GM19099 (cell line): ENCODE measurements around the gene CKLF.

Experiments
- POLR2A ChIP-seq: IDR thresholded peaks from 3 replicates; pipeline ENCODE4 v1.6.1; 2011; ENCODE audit warnings: low read depth; ENCODE audit not compliant: insufficient read length; ENCODE audit errors: extremely low read depth

Gene CKLF

GRCh38 chr16:66548068-66548467 lies 4.3 kb upstream of the CKLF start:
- no peak for TF ChIP-seq POLR2A

GRCh38 chr16:66548868-66549267 lies 3.5 kb upstream of the CKLF start:
- TF ChIP-seq POLR2A, result no peak

GRCh38 chr16:66549284-66550131 lies 2.9 kb upstream of the CKLF start, which contains the start of gene TK2:
TSS of gene TK2 (minus strand) at chr16:66550122. CDS start at chr16:66550061, 61 bp downstream.
- TF ChIP-seq POLR2A, result peak; percentile 16

DNA sequence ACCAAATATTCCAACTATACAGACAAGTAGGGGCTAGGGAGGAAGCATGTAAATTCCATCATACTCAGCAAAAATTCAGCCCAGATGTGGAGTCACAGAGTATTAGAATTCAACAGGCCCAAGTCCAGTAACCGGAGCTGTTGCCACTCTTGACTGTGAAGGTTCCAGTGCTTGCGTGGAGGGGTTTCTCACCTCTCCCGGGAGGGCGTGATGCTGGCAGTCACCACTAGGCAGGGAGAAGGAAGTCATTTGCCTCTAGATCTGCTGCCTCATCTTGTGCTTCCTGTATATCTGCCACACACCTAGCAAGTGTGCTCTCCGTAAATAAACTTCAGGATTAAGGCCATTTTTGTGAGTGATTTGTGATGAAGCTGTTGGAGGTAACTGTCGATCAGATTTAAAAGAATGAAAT lies 1.0 kb upstream of the CKLF start:
- TF ChIP-seq POLR2A, result no peak

GRCh38 chr16:66551788-66552285 lies 539 bp upstream of the CKLF start:
- TF ChIP-seq POLR2A, result no peak

DNA sequence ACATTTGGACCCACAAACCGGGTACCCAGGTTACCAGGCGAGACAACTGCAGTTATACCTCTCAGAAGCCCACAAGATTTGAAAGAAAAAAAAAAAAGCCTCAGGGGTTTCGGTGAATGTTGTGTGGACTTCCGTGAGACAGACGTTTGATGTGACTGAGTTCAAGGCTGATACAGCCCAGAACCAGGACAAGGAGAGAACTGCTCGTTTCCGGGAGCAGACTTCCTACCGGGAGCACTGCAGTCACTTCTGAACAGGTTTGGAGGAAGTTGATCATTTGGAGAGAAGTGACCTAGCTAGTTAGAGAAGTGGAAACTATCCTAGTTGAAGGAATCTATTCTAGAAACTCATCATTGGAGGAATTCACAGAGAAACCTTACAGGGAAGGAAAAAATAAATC lies 847 bp downstream of the CKLF start:
- TF ChIP-seq POLR2A, result no peak

GRCh38 chr16:66554021-66554420 lies 1.6 kb downstream of the CKLF start:
- TF ChIP-seq POLR2A, result no peak

DNA sequence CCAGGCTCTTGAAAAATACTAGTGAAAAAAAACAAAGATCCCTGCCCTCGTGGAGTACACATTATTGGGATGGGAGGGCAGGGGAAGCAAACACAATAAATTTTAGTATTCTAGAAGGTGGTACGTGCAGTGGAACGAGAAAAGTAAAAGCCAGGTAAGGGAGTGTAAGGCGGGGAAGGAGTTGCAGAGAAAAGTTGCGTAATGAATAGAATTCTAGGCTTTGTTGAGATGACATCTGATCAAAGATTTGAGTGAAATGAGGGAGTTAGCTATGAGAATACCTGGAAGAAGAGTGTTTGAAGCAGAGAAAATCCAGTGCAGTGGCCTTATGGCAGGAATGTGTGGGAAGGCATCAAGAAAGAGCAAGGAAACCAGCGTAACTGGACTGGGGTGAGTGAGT lies 2.1 kb downstream of the CKLF start:
- TF ChIP-seq POLR2A, result no peak

- TF ChIP-seq POLR2A, result no peak
Observed at GRCh38 chr16:66560107-66560506, 7.7 kb downstream of the CKLF start.

DNA sequence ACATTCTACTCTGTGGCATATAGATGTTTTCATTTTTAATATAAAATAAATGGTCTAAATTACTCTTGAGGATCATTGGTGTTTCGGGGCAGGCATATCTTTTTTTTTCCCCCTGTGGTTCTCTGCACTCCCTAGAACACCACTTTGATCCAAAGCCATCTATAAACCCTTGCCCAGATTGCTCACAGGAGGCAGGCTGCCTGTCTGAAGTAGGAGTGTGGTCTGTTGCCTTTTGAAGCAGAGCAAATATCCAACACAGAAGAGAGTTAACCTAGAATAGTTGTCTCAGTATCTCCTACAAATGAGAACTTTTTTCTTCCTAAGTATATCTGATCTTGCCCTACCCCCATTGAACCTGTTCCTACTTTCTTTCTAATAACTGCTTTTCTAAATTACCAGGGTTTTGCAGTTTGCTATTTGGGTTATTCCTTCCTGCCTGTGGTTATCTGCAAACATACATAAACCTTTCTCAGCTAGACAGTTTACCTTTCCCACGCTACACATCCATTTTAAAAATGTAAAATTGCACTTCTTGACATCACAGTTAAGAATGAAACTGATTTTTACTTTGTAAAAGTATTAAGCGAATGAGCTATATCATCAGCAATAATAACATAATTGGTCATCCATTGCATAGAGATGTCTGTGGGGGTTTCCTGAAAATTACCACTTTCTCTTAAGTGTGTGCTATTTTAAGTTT lies 9.2 kb downstream of the CKLF start:
- no peak for TF ChIP-seq POLR2A

- no peak for TF ChIP-seq POLR2A
Observed at GRCh38 chr16:66562409-66562808, 10.0 kb downstream of the CKLF start.

DNA sequence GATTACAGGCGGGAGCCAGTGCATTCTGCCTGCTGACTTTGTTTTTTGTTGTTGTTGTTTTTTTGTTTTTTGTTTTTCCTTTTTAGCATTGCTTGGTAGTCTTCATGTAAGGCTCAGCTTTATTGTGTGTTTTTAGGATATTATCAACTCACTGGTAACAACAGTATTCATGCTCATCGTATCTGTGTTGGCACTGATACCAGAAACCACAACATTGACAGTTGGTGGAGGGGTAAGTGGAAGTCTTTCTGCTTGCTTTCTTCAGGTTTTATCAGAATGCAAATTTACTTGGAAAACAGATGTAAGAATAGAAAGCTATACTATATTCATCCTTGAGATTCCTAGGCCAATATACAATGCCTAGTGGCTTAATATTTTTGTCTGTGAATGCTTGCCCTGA lies 10.6 kb downstream of the CKLF start:
- TF ChIP-seq POLR2A, result no peak

- no peak for TF ChIP-seq POLR2A
Observed at GRCh38 chr16:66563574-66564334, 11.4 kb downstream of the CKLF start.

GRCh38 chr16:66566051-66566901 lies 13.9 kb downstream of the CKLF start, which contains the start of gene CMTM1:
TSS of gene CMTM1 (plus strand) at chr16:66566439. CDS start at chr16:66566514, 75 bp downstream.
- no peak for TF ChIP-seq POLR2A

DNA sequence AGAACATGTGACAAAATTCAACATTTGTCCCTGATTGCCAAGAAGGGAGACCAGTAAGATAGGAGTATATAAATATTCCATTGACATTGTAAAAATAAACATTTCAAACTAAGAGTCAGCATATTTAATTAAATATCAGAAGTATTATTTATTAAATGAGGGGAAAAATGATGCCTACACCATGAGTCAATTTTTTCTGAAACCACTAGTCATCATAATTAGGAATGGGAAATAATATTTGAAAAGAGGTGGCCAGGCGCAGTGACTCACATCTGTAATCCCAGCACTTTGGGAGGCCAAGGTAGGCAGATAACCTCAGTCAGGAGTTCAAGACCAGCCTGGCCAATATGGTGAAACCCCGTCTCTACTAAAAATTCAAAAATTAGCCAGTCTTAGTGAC lies 16.0 kb downstream of the CKLF start:
- no peak for TF ChIP-seq POLR2A

DNA sequence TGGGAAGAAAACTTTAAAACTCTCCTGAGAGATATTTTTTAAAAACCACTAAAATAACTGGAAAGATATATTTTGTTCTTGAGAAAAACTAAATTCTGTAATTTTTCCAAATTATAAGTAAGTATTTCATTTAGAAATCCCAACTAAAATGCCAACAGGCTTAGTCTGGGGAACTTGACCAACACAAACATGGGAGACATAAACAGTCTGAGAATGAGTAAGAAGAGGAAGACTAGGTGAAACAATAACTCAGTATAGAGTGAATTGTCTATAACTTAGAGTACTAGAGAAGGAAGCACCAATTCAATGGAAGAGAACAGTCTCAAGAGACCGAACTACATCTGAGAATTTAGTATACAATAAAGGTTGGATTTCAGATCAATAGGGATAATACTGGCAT lies 16.8 kb downstream of the CKLF start:
- no peak for TF ChIP-seq POLR2A
